Naive thymus-derived CD4-positive, alpha-beta T cell (primary cell): ENCODE results near the gene CLSTN2. TPM values are rescaled to one million over a fixed set of nuclear protein-coding genes. Genes with fewer than 3 reads are reported as not detected.
A peak's percentile ranks its signal among the peaks of the same experiment; 100 is the strongest.

Source experiments
- ATAC-seq: fragments of 150-1000 bp; cut with Tn5 transposase; 2 replicates; pipeline ENCODE4 v1.10.0; 2021; ENCODE audit warnings: mild to moderate bottlenecking, moderate library complexity
- CTCF ChIA-PET: fragments of 350-600 bp; sonication (Branson Sonifier 250); formaldehyde crosslinking; loops from one replicate; lab custom pipeline; 2021; ENCODE audit warnings: antibody characterized with exemption; lab: Charles Lee
- POLR2A ChIA-PET: fragments of 350-600 bp; sonication (Branson Sonifier 250); formaldehyde crosslinking; loops from one replicate; lab custom pipeline; 2021; ENCODE audit warnings: antibody characterized with exemption, inconsistent platforms; lab: Charles Lee
- DNase-seq, 9 donors: peaks; one replicate each; pipeline versions ENCODE4 v3.0.0 to v3.0.0-alpha.2; 2020 to 2022; ENCODE audit warnings: mixed read lengths in 1 of 9
- H3K27ac ChIP-seq: one replicate; pipeline ENCODE4 v1.7.0; 2013; ENCODE audit warnings: mild to moderate bottlenecking, low read depth, low read length, moderate library complexity
- H3K27me3 ChIP-seq, 2 donors: one replicate each; pipeline ENCODE4 v1.7.0; 2013; ENCODE audit warnings: low read length in 2 of 2, mild to moderate bottlenecking in 2 of 2, moderate library complexity in 2 of 2; ENCODE audit not compliant: control insufficient read depth in 2 of 2, insufficient read depth in 2 of 2
- H3K36me3 ChIP-seq, 3 experiments: 1 replicate in 2 of 3; 2 replicates in 1 of 3; pipeline ENCODE4 v1.7.0; 2013; ENCODE audit warnings: low read length in 3 of 3, mild to moderate bottlenecking in 3 of 3, moderate library complexity in 1 of 3; ENCODE audit not compliant: insufficient read depth in 3 of 3, control insufficient read depth in 2 of 3
- H3K4me1 ChIP-seq, 2 donors: one replicate each; pipeline ENCODE4 v1.7.0; 2013; ENCODE audit warnings: low read length in 2 of 2, mild to moderate bottlenecking in 2 of 2, moderate library complexity in 1 of 2; ENCODE audit not compliant: control insufficient read depth in 2 of 2, insufficient read depth in 2 of 2
- H3K4me3 ChIP-seq: 2 replicates; pipeline ENCODE4 v1.7.0; 2013; ENCODE audit warnings: mild to moderate bottlenecking, low read length
- H3K9me3 ChIP-seq, 3 experiments: 1 replicate in 2 of 3; 2 replicates in 1 of 3; pipeline ENCODE4 v1.7.0; 2013; ENCODE audit warnings: low read length in 3 of 3; ENCODE audit not compliant: control insufficient read depth in 2 of 3
- H3K27ac Mint-ChIP-seq, 9 donors: one replicate each; pipeline ENCODE4 v1.8.0; 2020 to 2022; ENCODE audit warnings: mixed read lengths in 9 of 9, mild to moderate bottlenecking in 8 of 9, moderate library complexity in 5 of 9, inconsistent platforms in 2 of 9
- H3K27me3 Mint-ChIP-seq, 5 donors: one replicate each; pipeline ENCODE4 v1.8.0; 2021 to 2022; ENCODE audit warnings: mixed read lengths in 5 of 5, mild to moderate bottlenecking in 1 of 5
- H3K36me3 Mint-ChIP-seq, 5 donors: one replicate each; pipeline ENCODE4 v1.8.0; 2020 to 2022; ENCODE audit warnings: mixed read lengths in 5 of 5, mild to moderate bottlenecking in 3 of 5, inconsistent platforms in 1 of 5
- H3K4me1 Mint-ChIP-seq, 7 donors: one replicate each; pipeline ENCODE4 v1.8.0; 2020 to 2022; ENCODE audit warnings: mixed read lengths in 7 of 7, mild to moderate bottlenecking in 3 of 7, inconsistent platforms in 1 of 7
- H3K4me3 Mint-ChIP-seq, 10 donors: one replicate each; pipeline ENCODE4 v1.8.0; 2020 to 2022; ENCODE audit warnings: mild to moderate bottlenecking in 10 of 10, mixed read lengths in 10 of 10, moderate library complexity in 6 of 10, inconsistent platforms in 2 of 10
- H3K9me3 Mint-ChIP-seq, 11 donors: one replicate each; pipeline ENCODE4 v1.8.0; 2020 to 2022; ENCODE audit warnings: mixed read lengths in 11 of 11, mild to moderate bottlenecking in 4 of 11, inconsistent platforms in 1 of 11, moderate library complexity in 1 of 11
- intact Hi-C, 2 donors: fragments of 100-400 bp; cut with micrococcal nuclease; formaldehyde crosslinking; loops; one replicate each; pipeline ENCODE4 v1.15.1; 2023
- polyA plus RNA-seq, 2 donors: library from polyadenylated mRNA; unstranded; fragments of 300-500 nt; fragmentation: Illumina TruSeq; gene quantifications; one replicate each; pipeline ENCODE4 v1.2.3, GENCODE V29; 2021
- total RNA-seq, 6 experiments: library from RNA in 5 of 6; stranded (reverse) in 5 of 6; gene quantifications; 1 replicate in 5 of 6; 2 replicates in 1 of 6; pipeline ENCODE4 v1.2.3 and lab custom pipeline; 2021 to 2026

The CLSTN2 gene
- total and polyA plus RNA-seq, 7 experiments from 2014 or later, result 0.02 TPM; not detected in 6

DNA sequence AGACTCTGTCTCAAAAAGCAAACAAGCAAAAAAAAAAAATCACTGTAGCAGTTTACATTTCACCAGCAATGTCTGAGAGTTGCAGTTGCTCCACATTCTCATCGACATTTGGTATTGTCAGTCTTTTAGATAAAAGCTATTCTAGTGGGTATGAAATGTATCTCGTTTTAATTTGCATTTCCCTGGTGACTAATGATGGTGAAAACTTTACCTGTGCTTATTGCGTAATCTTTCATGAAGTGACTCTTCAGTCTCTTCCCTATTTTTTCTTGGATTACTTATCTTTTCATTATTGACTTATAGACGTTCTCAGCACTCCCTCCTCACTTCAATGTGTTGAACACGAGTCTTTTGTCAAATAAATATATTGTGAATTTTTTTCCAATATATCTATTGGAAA is 37.2 kb upstream of the CLSTN2 start:
- H3K27ac ChIP-seq, result no peak overlapping the region
- no peak for ATAC-seq
- Mint-ChIP-seq H3K27ac (no peak overlapping the region), H3K9me3 (peaks cover 0 to 11% (median 0%) of the 10 kb centered on the region in 11 donors), H3K4me1 (no peaks in the 10 kb centered on the region), H3K4me3 (no peak overlapping the region), H3K36me3 (no peaks in the 10 kb centered on the region), H3K27me3 (peaks cover 0 to 18% (median 6%) of the 10 kb centered on the region in 5 donors)
- no peaks in the 10 kb centered on the region for H3K27me3 ChIP-seq
- no peaks in the 10 kb centered on the region for H3K9me3 ChIP-seq
- ChIA-PET POLR2A (no interaction called here), CTCF (interaction anchor here (0.6 kb wide), 1 partner anchor 66 kb away, joined by 3 read pairs; no protein-coding TSS in a partner anchor)
- no peaks in the 10 kb centered on the region for H3K36me3 ChIP-seq
- H3K4me3 ChIP-seq, result no peak overlapping the region
- H3K4me1 ChIP-seq, result no peaks in the 10 kb centered on the region
- intact Hi-C loops, result no loop called here
- no peak for DNase-seq

DNA sequence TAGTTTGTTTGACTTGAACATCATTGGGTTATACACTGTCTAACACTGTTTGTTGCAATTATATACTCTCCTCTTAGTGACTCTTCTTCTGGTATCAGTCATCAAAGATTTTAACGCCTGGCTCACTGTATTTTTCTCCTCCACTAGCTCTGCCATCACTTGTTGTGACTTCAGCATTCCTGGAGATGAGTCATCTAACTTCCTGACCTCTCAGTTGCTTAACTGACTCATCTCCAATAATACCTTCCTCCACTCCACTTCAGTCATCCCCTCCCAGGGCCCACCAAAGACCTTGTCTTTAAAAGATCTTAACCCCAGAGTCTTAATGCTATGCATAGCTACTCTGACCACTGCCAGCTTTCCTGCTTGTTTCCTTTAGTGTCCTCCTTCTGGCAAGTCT is 28.6 kb upstream of the CLSTN2 start:
- POLR2A ChIA-PET, result no interaction called here
- Histone ChIP-seq H3K4me3 (no peak overlapping the region), H3K27ac (no peak overlapping the region), H3K36me3 (no peaks in the 10 kb centered on the region), H3K4me1 (no peaks in the 10 kb centered on the region), H3K9me3 (no peaks in the 10 kb centered on the region), H3K27me3 (no peaks in the 10 kb centered on the region)
- no peaks in the 10 kb centered on the region for H3K4me1 Mint-ChIP-seq
- CTCF ChIA-PET, result no interaction called here
- DNase-seq, result no peak
- H3K27me3 Mint-ChIP-seq, result peaks cover 0 to 22% (median 6%) of the 10 kb centered on the region in 5 donors
- H3K27ac Mint-ChIP-seq, result no peak overlapping the region
- intact Hi-C loops, result no loop called here
- no peak for ATAC-seq
- H3K4me3 Mint-ChIP-seq, result no peak overlapping the region
- peaks cover 0 to 5% (median 0%) of the 10 kb centered on the region in 11 donors for H3K9me3 Mint-ChIP-seq
- no peaks in the 10 kb centered on the region for H3K36me3 Mint-ChIP-seq

DNA sequence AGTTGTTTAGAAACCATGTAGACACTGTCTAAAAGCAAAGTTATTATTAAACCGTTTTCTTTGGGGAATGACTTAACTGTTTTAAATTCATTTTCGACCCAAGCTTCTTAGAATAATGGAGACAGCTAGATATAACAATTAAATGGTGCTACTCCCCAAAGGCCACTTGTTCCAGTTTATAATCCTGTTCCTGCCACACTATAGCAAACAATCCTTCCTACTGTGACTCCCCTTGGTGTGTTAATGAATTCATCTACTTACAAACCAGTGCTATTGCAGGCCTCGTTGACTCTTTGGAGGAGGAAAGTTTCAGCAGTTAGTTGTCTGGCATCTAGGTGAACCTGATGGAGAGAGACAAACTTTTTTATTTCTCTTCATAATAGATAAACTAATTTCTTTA is 25.2 kb upstream of the CLSTN2 start:
- no peak overlapping the region for H3K27ac Mint-ChIP-seq
- Histone ChIP-seq H3K4me1 (no peaks in the 10 kb centered on the region), H3K4me3 (no peak overlapping the region), H3K27ac (no peak overlapping the region), H3K27me3 (no peaks in the 10 kb centered on the region), H3K9me3 (no peaks in the 10 kb centered on the region), H3K36me3 (no peaks in the 10 kb centered on the region)
- no peaks in the 10 kb centered on the region for H3K4me1 Mint-ChIP-seq
- DNase-seq (no peak), ATAC-seq (no peak)
- CTCF ChIA-PET, result no interaction called here
- peaks cover 0 to 15% (median 0%) of the 10 kb centered on the region in 5 donors for H3K27me3 Mint-ChIP-seq
- POLR2A ChIA-PET, result no interaction called here
- intact Hi-C loops, result no loop called here
- no peaks in the 10 kb centered on the region for H3K36me3 Mint-ChIP-seq
- peaks cover 0 to 9% (median 6%) of the 10 kb centered on the region in 11 donors for H3K9me3 Mint-ChIP-seq
- no peak overlapping the region for H3K4me3 Mint-ChIP-seq

DNA sequence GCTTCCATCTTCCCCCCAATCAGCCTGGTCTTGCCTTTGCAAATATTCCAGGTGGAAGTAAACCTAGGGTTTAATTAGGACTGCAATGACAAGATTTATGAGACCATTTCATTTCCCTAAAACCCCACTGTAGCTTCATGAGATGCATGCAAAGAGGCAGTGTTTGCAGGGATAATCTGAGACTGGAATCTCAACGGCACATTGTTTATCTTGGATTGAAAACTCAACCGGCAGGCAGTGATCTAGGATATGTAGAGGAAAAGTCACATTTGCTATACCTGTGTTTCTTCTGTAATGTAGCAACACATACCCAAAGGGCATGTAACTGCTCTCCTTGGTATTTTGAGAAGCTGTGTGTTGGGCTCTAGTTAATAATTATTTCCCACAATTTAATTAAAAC is 18.7 kb upstream of the CLSTN2 start:
- H3K36me3 ChIP-seq, result no peaks in the 10 kb centered on the region
- Mint-ChIP-seq H3K4me3 (no peak overlapping the region), H3K4me1 (peaks cover 0 to 1% (median 0%) of the 10 kb centered on the region in 7 donors), H3K27me3 (peaks cover 0 to 10% (median 0%) of the 10 kb centered on the region in 5 donors), H3K36me3 (no peaks in the 10 kb centered on the region), H3K27ac (no peak overlapping the region), H3K9me3 (peaks cover 0 to 11% (median 5%) of the 10 kb centered on the region in 11 donors)
- CTCF ChIA-PET, result no interaction called here
- no peak overlapping the region for H3K27ac ChIP-seq
- no peak overlapping the region for H3K4me3 ChIP-seq
- DNase-seq, result no peak
- H3K27me3 ChIP-seq, result no peaks in the 10 kb centered on the region
- no peak for ATAC-seq
- POLR2A ChIA-PET, result no interaction called here
- no peaks in the 10 kb centered on the region for H3K9me3 ChIP-seq
- H3K4me1 ChIP-seq, result no peaks in the 10 kb centered on the region
- intact Hi-C loops, result no loop called here

DNA sequence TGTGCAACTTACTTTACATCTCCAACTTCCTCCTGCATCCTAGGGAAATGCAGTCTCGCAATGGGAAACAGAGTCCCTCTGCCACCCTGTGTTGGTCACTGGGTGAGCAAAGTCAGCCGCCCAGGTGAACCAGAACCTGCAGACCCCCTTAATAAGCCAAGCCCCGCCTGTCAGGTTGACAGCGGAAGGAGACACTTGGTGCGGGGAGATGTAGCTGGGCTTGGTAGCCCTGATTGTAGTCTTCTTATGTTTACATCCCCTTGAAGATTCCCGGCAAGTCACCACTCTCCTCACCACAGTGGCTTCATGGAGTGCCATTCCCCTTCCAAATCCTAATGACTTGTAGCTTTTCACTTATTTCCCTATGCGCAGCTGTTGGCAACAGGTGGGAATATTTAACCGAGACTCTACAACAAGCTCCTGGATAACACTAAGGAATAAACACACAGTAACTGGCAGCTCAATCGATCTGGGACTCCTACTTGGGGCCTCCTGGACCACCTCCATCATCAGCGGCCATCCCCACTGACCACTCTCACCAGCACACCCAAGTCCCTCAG is 17.7 kb upstream of the CLSTN2 start:
- no peaks in the 10 kb centered on the region for H3K9me3 ChIP-seq
- intact Hi-C loops, result no loop called here
- CTCF ChIA-PET, result no interaction called here
- no peak overlapping the region for H3K4me3 Mint-ChIP-seq
- H3K36me3 ChIP-seq, result no peaks in the 10 kb centered on the region
- H3K27ac ChIP-seq, result no peak overlapping the region
- DNase-seq (no peak), ATAC-seq (no peak)
- peaks cover 0 to 8% (median 4%) of the 10 kb centered on the region in 11 donors for H3K9me3 Mint-ChIP-seq
- H3K27me3 Mint-ChIP-seq, result peaks cover 0 to 16% (median 4%) of the 10 kb centered on the region in 5 donors
- POLR2A ChIA-PET, result no interaction called here
- H3K4me3 ChIP-seq, result no peak overlapping the region
- H3K36me3 Mint-ChIP-seq, result no peaks in the 10 kb centered on the region
- peaks cover 0 to 1% (median 0%) of the 10 kb centered on the region in 7 donors for H3K4me1 Mint-ChIP-seq
- no peaks in the 10 kb centered on the region for H3K4me1 ChIP-seq
- no peak overlapping the region for H3K27ac Mint-ChIP-seq
- H3K27me3 ChIP-seq, result no peaks in the 10 kb centered on the region

DNA sequence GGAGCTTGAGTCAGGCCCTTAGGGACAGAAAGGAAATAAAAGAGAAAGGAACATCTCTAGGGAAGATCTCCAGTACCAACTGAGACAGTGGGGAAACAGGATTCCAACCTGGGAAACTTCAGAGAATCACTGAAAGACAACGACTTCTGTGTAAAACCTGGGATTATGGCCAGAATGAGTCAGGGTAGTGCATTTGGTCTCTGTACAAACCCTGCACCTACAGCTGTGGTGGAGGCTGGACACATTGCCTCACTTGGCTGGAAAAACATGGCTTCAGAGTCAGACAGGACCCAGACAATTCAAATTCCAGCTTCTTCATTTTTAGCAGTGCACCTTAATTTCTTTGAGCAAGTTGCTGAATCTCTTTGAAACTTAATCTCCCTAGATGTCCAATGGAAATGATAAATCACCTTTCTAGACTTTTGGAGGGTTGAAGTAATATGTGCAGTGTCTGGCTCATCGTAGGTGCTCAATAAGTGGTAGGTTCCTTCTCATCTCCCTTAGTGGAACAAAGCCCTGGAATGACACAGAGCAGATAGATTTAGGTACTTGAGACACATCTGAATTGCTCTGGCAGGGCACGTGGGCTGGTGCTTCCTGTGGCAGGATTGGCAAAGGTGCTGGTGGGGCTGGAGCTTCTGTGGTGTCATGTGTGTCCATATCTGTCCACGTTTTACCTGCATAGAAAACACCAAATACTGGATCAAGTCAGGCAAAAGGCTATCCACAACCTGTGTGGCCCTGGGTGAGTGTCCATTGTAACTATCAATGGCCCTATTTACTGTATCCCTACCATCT is 6.1 kb upstream of the CLSTN2 start:
- H3K36me3 Mint-ChIP-seq, result no peaks in the 10 kb centered on the region
- H3K4me3 ChIP-seq, result no peak overlapping the region
- ChIA-PET POLR2A (no interaction called here), CTCF (no interaction called here)
- ATAC-seq (no peak), DNase-seq (no peak)
- peak overlapping the region in 1 of 9 donors; percentile 31 for H3K27ac Mint-ChIP-seq
- no peaks in the 10 kb centered on the region for H3K27me3 ChIP-seq
- H3K27ac ChIP-seq, result no peak overlapping the region
- peaks cover 21 to 56% (median 45%) of the 10 kb centered on the region in 5 donors for H3K27me3 Mint-ChIP-seq
- no peaks in the 10 kb centered on the region for H3K4me1 ChIP-seq
- H3K4me1 Mint-ChIP-seq, result peaks cover 0 to under 1% (median 0%) of the 10 kb centered on the region in 7 donors
- no peak overlapping the region for H3K4me3 Mint-ChIP-seq
- H3K36me3 ChIP-seq, result no peaks in the 10 kb centered on the region
- H3K9me3 ChIP-seq, result no peaks in the 10 kb centered on the region
- intact Hi-C loops, result no loop called here
- peaks cover 0 to 6% (median 0%) of the 10 kb centered on the region in 11 donors for H3K9me3 Mint-ChIP-seq
